Mesenteric fat pad (tissue), 1 donor: Measurements from ENCODE around the gene ABCA13. TPM values are rescaled to one million over a fixed set of nuclear protein-coding genes. Genes with fewer than 3 reads are reported as not detected.

Experiments used
- DNase-seq: peaks from one replicate; pipeline ENCODE4 v3.0.0-alpha.2; 2020; ENCODE audit warnings: low spot score
- total RNA-seq: library from RNA; stranded (reverse); fragmentation: NEBNext Ultra II Directional; extraction: Animal tissue kit (Norgen Biotek cat#: 25700); gene quantifications from one replicate; pipeline ENCODE4 v1.2.1, GENCODE V29; 2021
- donor health status: DM: yes; HTN: yes; CAD: no.

Gene ABCA13
- total RNA-seq, 1 donor from 2014 or later, result 0.67 TPM

DNA sequence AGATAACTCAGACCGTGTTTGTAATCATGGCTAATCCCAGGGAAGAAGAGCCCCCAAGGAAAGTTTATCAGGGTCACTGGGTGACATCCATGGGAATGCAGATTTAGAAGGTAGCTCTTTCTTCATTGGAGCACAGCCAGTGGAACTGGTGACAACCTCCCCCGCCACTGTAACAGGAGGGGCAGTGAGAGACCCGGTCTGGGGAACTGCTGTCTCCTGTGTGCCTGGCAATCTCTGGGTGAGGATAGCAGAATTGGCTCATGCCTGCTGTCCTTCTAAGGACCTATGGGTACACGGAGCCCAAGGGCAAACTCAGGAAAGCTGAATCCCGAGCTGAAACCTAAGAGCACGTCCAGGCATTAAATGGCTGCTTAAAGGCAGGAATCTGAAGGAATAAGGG is 341.6 kb downstream of the ABCA13 start:
- no peak for DNase-seq

DNA sequence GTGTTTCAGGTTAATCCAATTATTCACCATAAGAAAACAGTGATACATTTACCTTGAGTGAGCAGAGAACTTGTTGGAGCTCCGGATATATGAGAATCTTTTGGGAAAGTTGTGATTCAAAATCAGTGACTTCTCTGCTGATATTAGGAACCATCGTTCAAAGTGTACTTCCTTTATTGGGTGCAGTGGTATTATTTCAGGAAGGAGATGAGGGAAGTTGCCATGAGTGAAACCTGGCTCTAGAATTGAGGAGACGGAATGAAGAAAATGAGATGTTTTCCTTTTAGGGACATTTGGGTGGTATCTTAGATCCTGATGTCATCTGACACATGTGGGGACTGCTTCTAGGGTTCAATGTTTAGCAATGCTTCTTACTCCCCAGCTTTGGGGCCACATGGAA is 343.9 kb downstream of the ABCA13 start:
- DNase-seq, result no peak

- DNase-seq, result no peak
Observed at GRCh38 chr7:48518092-48518491, 346.8 kb downstream of the ABCA13 start.

DNA sequence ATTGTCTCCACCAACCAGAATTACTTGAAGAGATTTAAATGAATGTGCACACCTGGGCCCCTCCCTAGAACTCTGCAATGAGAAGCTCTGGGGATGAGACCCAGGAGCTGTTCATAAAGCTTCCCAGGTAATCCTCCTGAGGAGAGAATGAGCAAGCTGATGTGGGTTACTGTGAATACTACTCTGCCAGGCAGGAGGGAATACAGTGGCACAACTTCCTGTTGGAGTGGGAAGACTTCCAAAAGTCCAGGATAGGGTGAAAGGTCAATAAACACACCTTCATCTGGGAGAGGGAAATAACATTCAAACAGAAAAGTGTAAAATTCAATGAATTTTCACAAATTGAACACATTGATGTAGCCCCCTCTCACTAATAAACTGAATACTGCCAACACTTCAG is 351.4 kb downstream of the ABCA13 start:
- no peak for DNase-seq

DNA sequence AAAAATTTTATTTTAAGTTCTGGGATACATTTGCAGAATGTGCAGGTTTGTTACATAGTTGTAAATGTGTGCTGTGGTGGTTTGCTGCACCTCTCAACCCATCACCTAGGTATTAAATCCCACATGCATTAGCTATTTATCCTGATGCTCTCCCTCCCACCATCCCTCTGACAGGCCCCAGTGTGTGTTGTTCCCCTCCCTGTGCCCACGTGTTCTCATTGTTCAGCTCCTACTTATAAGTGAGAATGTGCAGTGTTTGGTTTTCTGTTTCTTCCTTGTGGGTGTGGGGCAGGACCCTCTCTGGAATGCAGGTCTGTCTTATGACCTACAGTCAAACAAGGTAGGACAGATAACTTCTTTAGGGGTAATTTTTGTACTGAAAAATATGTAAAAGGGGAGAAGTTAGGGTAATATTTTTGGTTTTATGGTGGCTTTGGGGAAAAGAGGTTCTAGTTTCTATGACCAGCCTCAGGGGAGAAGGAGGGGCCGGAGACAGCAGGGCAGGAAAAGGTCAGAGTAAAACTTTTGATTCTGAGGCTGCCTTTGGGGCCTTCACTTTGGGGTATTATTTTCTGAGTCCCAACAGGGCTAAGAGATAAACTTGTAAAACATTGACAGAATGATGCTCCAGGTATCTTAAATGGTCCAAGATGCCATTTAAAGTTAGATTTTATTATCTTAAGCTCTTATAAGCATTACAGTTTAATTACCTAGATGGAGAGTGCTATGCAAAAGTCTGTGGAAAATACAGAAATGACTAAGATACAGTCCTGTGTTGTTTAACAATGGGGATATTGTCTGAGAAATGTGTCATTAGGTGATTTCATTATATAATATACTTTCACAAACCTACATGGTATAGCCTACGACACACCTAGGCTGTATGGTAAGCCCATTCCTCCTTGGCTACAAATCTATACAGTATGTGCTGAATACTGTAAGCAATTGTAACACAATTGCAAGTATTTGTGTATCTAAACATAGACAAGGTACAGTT is 354.8 kb downstream of the ABCA13 start:
- no peak for DNase-seq

- DNase-seq, result no peak
Observed at GRCh38 chr7:48528646-48529045, 357.4 kb downstream of the ABCA13 start.

GRCh38 chr7:48537561-48537960 is 366.3 kb downstream of the ABCA13 start:
- DNase-seq, result no peak

DNA sequence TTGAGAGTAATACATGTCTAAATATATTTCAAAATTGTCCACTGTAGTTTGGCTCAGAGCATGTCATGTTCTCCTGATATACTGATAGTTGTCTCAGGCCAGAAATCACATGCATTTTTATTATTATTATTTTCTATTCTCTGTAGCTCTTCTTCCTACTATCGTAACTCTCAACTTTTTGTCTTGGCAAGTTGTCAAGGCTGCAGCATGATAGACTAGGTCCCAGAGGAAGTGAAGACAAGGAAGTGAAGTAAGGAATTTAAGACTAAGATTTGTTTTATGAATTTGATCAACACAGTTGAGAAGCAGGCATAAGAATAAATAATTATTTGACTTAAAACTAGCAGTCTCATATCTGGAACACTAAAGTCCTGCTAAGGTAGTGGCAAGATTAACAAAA is 369.5 kb downstream of the ABCA13 start:
- no peak for DNase-seq

DNA sequence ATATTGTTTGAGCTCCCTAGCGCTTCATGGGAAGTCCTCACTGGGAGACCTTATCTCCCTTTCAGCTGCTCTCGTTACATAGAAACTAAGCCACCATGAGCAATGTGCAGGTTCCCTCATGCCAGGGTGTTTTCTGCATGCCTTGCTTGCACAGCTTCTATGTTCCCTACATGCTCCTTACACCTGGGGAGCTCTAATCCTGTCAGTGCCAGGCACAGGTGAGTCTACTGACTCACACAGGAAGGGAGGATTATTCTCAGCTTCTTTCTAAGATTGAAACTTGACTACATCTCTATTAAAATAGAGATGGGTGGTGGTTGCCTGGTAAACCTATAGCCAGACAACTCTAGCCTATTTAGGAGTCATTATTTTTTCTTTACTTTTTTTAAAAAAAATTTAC is 377.4 kb downstream of the ABCA13 start:
- no peak for DNase-seq

DNA sequence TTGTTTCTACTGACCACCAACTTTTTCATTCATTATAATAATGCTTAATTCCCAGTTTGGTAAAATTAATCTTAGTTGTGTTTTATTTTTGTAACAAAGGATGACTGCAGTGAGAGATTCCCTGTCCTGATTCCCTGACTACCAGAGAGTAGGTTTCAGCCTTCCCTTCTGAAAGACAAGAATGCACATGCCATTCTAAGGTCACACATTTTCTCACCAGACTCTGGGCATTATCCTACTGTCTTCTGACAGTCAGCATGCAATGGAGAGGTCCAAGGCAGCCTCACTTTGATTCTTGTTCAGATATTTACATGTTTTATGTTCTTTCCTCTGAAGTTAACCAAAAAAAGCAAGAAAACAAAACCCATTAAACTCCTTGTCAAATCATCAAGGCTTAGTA is 380.4 kb downstream of the ABCA13 start:
- no peak for DNase-seq

DNA sequence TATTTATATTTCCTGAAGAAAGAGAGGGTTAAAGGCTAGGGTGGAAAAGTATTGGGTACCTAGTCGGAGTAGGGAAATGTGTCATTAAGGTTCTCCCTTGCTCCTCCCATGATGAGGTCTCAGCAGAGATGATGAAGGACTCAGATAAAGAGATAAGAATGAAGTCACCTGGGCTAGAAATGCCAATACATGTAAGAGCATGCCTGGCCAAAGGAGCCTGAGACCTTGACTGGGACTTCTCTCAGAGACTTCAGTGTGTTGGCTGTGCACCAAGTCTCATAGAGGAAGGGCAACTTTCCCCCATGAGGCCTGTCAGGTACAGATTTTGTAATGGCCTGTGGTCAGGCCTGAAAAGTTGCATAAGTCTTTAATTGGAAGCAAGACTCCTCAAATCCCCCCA is 392.1 kb downstream of the ABCA13 start:
- DNase-seq, result no peak

DNA sequence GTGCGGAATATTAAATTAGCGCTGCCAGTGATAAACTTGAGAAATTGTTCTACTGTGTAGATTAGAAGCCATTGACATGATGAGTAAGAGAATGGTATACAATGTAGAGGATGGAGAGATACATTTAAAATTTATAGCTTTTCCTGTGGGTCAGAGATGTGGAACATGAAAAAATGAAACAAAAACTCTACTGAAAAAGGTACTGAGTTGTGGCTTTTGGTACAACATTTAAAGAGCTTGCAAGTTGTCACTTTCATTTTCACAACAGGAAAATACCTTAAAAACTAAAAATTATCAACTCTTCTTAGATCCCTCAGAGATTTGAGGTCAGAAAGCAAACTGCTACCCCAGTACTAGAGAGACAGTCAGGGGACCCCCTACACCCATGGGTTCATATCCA is 404.3 kb downstream of the ABCA13 start:
- DNase-seq, result no peak

DNA sequence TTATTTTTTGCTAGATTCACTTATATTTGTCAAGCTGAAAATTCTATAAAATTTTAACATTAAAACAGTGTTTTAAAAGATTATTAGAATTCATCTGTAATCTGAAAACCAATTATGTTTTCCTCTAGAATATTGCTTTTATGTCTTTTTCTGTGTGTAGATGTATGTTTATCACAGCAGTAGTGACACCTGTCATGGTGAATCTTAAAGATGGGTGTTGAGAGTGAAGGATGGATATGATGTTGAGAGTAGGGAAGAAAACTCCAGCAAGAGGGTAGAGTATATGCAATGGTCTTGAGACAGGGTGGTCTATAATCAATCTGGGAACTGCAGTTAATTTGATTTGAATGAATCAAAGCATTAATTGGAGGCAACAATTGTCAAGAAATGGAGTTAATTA is 416.2 kb downstream of the ABCA13 start:
- no peak for DNase-seq

GRCh38 chr7:48594349-48594748 is 423.1 kb downstream of the ABCA13 start:
- no peak for DNase-seq

- DNase-seq, result no peak
Observed at GRCh38 chr7:48595756-48596155, 424.5 kb downstream of the ABCA13 start.

GRCh38 chr7:48610705-48611104 is 439.4 kb downstream of the ABCA13 start:
- DNase-seq, result no peak

GRCh38 chr7:48611993-48612392 is 440.7 kb downstream of the ABCA13 start:
- no peak for DNase-seq

DNA sequence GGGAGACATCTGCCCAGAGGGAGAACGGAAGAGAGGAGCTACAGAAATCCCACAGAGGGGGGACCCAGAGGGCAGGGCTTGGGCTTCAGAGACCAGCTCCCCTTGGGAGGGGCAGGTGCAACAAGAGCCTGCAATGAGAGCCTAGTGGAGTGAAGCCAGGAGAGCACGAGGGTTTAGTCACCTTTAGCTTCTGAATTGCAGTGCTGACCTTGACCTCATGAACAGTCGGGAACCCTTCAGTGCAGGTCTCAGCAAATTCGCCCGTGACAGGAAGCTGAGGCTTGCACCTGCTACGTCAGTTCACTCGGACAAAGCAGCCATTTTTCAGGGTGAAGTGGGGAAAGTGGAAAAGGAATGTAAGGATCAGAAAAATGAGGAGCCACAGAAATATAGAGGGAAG is 446.2 kb downstream of the ABCA13 start:
- no peak for DNase-seq

DNA sequence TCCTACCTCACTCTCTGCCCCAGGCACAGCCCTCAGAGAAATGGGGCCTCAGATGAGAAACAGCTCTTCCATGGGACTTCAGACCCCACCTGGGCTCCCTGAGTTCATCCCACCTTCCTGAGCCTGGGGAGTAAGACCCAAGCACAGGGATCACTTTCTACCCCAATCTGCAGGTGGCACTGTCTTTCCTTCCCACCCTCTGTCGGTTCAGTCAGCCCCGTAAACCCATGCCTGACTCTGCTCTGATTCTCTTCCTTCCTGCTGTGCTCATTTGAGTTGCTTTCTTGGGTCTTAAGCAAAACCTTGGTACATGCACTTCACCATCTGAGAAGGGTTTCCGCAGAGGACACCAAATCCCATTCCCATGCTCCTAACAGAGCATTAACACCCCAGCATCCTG is 446.7 kb downstream of the ABCA13 start:
- DNase-seq, result no peak

DNA sequence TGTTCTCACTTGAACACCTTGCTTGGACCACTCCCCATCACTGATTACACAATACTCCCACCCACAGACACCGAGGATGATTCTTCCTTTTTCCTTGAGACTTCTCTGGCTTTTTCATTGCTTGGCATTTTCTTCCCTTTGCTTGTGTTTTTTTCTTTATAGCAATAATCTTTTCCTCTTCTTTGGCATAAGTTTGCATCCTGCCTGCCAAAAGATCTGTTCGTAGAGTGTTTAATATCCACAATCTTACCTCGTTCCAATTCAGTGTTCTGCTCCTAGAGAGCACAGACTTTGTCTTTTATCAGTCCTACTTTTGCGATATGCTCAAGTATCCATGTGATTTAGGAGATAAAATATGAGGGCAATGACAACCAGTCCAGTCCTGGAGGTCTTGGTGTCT is 449.8 kb downstream of the ABCA13 start:
- no peak for DNase-seq

GRCh38 chr7:48627164-48627563 is 455.9 kb downstream of the ABCA13 start:
- no peak for DNase-seq

- DNase-seq, result no peak
Observed at GRCh38 chr7:48628793-48629349, 457.6 kb downstream of the ABCA13 start.

DNA sequence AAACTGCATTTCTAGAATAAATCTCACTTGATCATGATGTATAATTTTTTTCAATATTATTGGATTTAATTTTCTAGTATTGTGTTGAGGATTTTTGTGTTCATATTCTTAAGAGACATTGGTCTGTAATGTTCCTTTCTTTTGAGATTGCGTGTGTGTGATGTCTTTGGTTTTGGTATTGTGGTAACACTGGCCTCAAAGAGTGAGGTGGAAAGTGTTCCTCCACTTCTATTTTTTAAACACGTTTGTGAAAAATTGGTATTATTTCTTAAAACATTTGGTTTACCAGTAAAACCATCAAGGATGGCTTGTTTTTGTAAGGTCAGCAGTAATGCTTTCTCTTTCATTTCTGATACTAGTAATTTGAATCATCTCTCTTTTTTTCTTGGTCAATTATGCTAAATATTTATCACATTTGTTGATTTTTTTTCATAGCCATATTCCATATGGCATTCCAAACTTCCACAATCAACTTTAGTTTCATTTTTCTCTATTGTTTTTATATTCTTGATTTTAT is 462.9 kb downstream of the ABCA13 start:
- no peak for DNase-seq
